GM18870 (cell line): ENCODE measurements around the gene CCN5.
"Not testable (repeated sequence)": the region's sequence is repeated elsewhere in the genome, so short reads cannot be mapped to it uniquely, and the experiment has no call there.

ENCODE experiments used
- ATAC-seq: cut with Tn5 transposase; IDR thresholded peaks from one replicate; pipeline ENCODE4 v1.9.1; 2021; ENCODE audit warnings: moderate library complexity; ENCODE audit not compliant: unreplicated experiment

The CCN5 gene

GRCh38 chr20:44714701-44715498, at the start of gene CCN5:
Gene CCN5, plus strand, starts transcription at chr20:44715369. Its CDS starts 22 bp downstream, at chr20:44715391.
- no peak for ATAC-seq

GRCh38 chr20:44666066-44666465, 49.1 kb upstream of the CCN5 start:
- ATAC-seq: no peak

GRCh38 chr20:44670851-44671250, 44.3 kb upstream of the CCN5 start:
- ATAC-seq: not testable (repeated sequence)

GRCh38 chr20:44671541-44671940, 43.6 kb upstream of the CCN5 start:
- not testable (repeated sequence) for ATAC-seq

GRCh38 chr20:44672318-44672902, 42.8 kb upstream of the CCN5 start:
- ATAC-seq: not testable (repeated sequence)

GRCh38 chr20:44678242-44678641, 36.9 kb upstream of the CCN5 start:
- no peak for ATAC-seq

- no peak for ATAC-seq
Measured at GRCh38 chr20:44678990-44679611, 36.1 kb upstream of the CCN5 start.

- ATAC-seq: no peak
Measured at GRCh38 chr20:44681796-44682566, 33.2 kb upstream of the CCN5 start.

- ATAC-seq: peak; percentile 47
Measured at GRCh38 chr20:44683263-44684046, 31.7 kb upstream of the CCN5 start.

GRCh38 chr20:44684047-44684967, 30.9 kb upstream of the CCN5 start:
- no peak for ATAC-seq

GRCh38 chr20:44686934-44687333, 28.2 kb upstream of the CCN5 start:
- no peak for ATAC-seq

GRCh38 chr20:44688053-44688625, 27.0 kb upstream of the CCN5 start:
- ATAC-seq: no peak

- no peak for ATAC-seq
Measured at GRCh38 chr20:44689809-44690208, 25.4 kb upstream of the CCN5 start.

GRCh38 chr20:44690781-44691423, 24.3 kb upstream of the CCN5 start:
- no peak for ATAC-seq

- ATAC-seq: no peak
Measured at GRCh38 chr20:44691424-44692423, 23.4 kb upstream of the CCN5 start.

- no peak for ATAC-seq
Measured at GRCh38 chr20:44692932-44693480, 22.2 kb upstream of the CCN5 start.

GRCh38 chr20:44693627-44694026, 21.5 kb upstream of the CCN5 start:
- no peak for ATAC-seq
